Activated CD8-positive, alpha-beta T cell treated with anti-CD3 and anti-CD28 coated beads, Interleukin-2, amount 10 ng/mL, durations not matched to agents 7 days and 5 days (primary cell): Measurements from ENCODE around the gene ADAM30. TPM values are rescaled to one million over a fixed set of nuclear protein-coding genes. Genes with fewer than 3 reads are reported as not detected.

Source experiments
- ATAC-seq: fragments of 150-1000 bp; cut with Tn5 transposase; one replicate; pipeline ENCODE4 v1.10.0; 2021; ENCODE audit warnings: moderate library complexity
- CTCF ChIA-PET: fragments of 350-600 bp; sonication (Branson Sonifier 250); formaldehyde crosslinking; loops from one replicate; lab custom pipeline; 2021; ENCODE audit warnings: antibody characterized with exemption; lab: Charles Lee
- POLR2A ChIA-PET: fragments of 350-600 bp; sonication (Branson Sonifier 250); formaldehyde crosslinking; loops from one replicate; lab custom pipeline; 2021; ENCODE audit warnings: antibody characterized with exemption; lab: Charles Lee
- DNase-seq: peaks from one replicate; pipeline ENCODE4 v3.0.0-alpha.2; 2020
- H3K27ac Mint-ChIP-seq: one replicate; pipeline ENCODE4 v1.8.0; 2021; ENCODE audit warnings: mild to moderate bottlenecking, mixed read lengths
- H3K27me3 Mint-ChIP-seq: one replicate; pipeline ENCODE4 v1.8.0; 2021; ENCODE audit warnings: low read depth, mixed read lengths
- H3K36me3 Mint-ChIP-seq: one replicate; pipeline ENCODE4 v1.8.0; 2021; ENCODE audit warnings: low read depth, mixed read lengths
- H3K4me1 Mint-ChIP-seq: one replicate; pipeline ENCODE4 v1.8.0; 2021; ENCODE audit warnings: low read depth, mixed read lengths
- H3K4me3 Mint-ChIP-seq: one replicate; pipeline ENCODE4 v1.8.0; 2021; ENCODE audit warnings: mild to moderate bottlenecking, mixed read lengths
- H3K9me3 Mint-ChIP-seq: one replicate; pipeline ENCODE4 v1.8.0; 2022; ENCODE audit warnings: mixed read lengths; ENCODE audit not compliant: insufficient read depth
- total RNA-seq, 2 experiments: library from RNA; stranded (reverse); gene quantifications; one replicate each; pipeline ENCODE4 v1.2.3, GENCODE V29; 2021

The ADAM30 gene
- total RNA-seq, 2 experiments from 2014 or later: not detected

DNA sequence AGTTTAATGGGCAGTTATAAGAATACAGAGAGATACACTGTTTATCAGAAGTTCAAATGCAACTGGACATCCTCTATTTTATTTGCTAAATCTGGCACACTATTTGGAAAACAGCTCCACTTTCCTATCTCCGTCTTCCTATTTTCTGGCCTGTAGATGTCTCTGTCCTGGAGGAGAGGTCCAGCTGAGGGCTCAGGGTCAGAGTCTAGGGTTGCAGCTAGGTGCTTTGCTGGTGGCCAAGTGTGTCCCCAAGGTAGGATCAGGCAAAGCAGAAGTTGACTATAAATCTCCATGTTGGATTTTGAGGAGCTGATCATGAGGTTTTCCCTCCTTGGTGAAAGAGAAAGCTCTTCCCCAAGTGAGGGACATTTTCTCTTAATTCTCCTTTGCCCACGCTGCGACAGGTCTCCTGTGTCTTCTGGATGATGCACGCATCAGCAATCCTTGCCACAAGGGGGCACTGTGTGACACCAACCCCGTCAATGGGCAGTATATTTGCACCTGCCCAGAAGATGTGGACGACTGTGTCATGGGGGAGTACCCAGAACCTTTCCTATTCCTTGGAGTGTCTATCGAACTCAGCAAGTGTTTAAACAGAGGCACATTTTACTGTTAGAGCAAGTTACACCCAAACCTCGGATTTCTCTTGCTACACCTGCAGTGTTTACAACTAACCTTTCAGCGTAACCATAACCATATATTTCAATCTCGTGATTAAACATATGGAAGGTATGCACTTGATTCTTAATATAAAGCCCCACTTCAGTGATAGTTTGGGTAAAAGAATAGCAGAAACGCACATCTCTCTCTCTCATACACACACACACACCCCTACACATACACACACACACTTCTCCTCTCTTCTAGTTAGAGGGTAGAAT, 10.2 kb downstream of the ADAM30 start:
- H3K4me3 Mint-ChIP-seq: no peak overlapping the region

DNA sequence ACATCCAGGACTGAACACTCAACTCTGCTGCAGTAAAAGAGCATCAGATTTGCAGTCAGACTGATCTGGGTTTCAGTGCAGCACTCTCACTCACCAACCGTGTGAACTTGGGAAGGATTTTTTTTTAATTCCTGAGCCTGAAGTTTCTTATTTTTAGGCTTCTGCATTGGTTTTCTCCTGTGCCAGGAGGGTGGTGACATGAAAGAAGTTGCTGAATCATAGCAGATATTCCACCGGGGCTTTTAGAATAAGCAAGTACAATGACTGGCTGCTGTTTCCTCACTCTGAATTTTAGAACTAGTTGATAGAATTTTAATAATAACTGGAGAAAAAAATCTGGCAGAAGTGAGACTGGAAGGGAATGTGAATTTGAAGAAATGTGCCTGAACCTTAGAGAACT, 11.6 kb downstream of the ADAM30 start:
- POLR2A ChIA-PET: no interaction called here
- H3K4me3 Mint-ChIP-seq: no peak overlapping the region
- no peak for ATAC-seq
- CTCF ChIA-PET: no interaction called here
- H3K27ac Mint-ChIP-seq: no peak overlapping the region
- DNase-seq: no peak
- peaks cover 14% of the 10 kb centered on the region for H3K36me3 Mint-ChIP-seq
- H3K4me1 Mint-ChIP-seq: peaks cover 2% of the 10 kb centered on the region
- H3K9me3 Mint-ChIP-seq: peaks cover 14% of the 10 kb centered on the region
- H3K27me3 Mint-ChIP-seq: peaks cover 26% of the 10 kb centered on the region

More for the DNA sequence above, 10.2 kb downstream of the ADAM30 start:
- ATAC-seq (peak; percentile 79), DNase-seq (peak; percentile 73)
- Mint-ChIP-seq H3K27ac (no peak overlapping the region), H3K4me1 (peaks cover 4% of the 10 kb centered on the region), H3K36me3 (peaks cover 15% of the 10 kb centered on the region), H3K27me3 (peaks cover 20% of the 10 kb centered on the region), H3K9me3 (peaks cover 14% of the 10 kb centered on the region)
- CTCF ChIA-PET: interaction anchor here (0.6 to 2.5 kb wide), 19 partner anchors 10 to 290 kb away, joined by 3 to 22 read pairs (median 4); partner anchors contain the start of genes ADAM30, REG4 and SEC22B
- POLR2A ChIA-PET: no interaction called here

DNA sequence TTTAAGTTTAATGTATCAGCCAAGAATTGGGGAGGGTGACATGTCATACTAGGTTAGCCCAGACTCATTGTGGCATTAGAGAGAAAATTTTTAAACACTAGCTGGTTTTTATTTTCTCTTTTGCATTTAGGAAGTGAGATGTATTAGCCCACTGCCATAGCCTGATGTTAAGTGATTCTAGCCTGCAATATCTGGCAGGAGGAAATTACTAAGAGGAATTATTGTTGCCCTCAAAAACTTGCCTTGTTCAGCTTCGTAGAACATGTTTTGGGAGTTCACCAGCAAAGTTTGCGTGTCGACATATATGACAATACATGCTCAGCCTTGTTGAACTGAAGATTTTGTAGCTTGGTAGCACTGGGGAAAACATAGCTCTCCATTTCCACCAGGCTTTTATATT, 12.5 kb downstream of the ADAM30 start:
- no peak overlapping the region for H3K27ac Mint-ChIP-seq
- CTCF ChIA-PET: interaction anchor here (0.6 to 1.9 kb wide), 6 partner anchors 10 to 84 kb away, joined by 3 to 8 read pairs (median 4); no protein-coding TSS in a partner anchor
- POLR2A ChIA-PET: no interaction called here

DNA sequence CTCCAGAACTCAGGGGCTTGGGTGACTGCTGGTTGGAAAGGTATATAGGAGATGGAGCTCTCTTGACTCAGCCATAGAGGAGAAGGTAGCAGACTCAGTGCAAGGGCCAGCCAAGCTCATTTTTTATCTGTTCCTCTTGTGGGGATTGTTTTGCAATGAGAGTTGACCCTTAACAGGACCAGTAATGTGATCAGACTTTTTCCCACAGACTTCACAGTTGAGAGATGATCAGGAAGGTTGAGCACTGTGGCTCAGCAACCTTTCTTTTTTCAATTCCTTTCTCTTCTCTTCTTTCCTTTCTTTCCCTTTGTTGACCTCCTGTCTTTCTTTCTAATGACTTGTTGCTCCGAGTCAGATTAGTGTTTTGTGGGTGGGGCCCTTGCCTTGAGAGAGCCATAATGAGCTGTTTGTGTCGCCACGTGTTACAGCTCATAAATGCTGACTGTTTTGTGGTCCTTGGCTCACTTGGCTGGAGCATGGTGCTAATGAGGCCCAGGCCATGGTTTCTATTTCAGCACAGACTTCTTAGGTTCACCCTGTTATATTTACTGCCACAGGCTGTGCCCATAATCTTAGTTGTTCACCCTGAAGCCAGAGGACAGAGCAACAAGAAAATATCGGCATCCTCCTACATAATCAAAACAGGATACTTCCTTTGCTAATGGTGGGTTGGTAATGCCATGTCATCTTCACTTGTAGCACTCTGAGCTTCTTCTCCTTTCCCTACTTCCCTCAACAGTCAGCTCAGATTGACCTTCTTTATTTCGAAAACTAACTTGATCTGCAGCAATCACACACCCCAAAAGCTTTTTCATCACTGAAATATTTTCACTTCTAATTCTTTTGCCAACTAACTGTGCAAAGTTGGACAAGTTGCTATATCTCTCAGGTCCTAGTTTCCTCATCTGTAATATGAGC, 13.9 kb downstream of the ADAM30 start:
- H3K27ac Mint-ChIP-seq: no peak overlapping the region
- H3K36me3 Mint-ChIP-seq: peaks cover under 1% of the 10 kb centered on the region
- no peaks in the 10 kb centered on the region for H3K9me3 Mint-ChIP-seq
- ATAC-seq (no peak), DNase-seq (no peak)
- CTCF ChIA-PET: interaction anchor here (1.3 to 1.9 kb wide), 2 partner anchors 86 to 295 kb away, joined by 3 to 7 read pairs; no protein-coding TSS in a partner anchor
- H3K4me1 Mint-ChIP-seq: peaks cover 2% of the 10 kb centered on the region
- POLR2A ChIA-PET: no interaction called here
- H3K4me3 Mint-ChIP-seq: no peak overlapping the region
- peaks cover 28% of the 10 kb centered on the region for H3K27me3 Mint-ChIP-seq

More for the DNA sequence above, 12.5 kb downstream of the ADAM30 start:
- ATAC-seq (no peak), DNase-seq (no peak)
- Mint-ChIP-seq H3K27me3 (peaks cover 27% of the 10 kb centered on the region), H3K4me3 (no peak overlapping the region), H3K9me3 (peaks cover 7% of the 10 kb centered on the region), H3K4me1 (peaks cover 2% of the 10 kb centered on the region), H3K36me3 (peaks cover 11% of the 10 kb centered on the region)

DNA sequence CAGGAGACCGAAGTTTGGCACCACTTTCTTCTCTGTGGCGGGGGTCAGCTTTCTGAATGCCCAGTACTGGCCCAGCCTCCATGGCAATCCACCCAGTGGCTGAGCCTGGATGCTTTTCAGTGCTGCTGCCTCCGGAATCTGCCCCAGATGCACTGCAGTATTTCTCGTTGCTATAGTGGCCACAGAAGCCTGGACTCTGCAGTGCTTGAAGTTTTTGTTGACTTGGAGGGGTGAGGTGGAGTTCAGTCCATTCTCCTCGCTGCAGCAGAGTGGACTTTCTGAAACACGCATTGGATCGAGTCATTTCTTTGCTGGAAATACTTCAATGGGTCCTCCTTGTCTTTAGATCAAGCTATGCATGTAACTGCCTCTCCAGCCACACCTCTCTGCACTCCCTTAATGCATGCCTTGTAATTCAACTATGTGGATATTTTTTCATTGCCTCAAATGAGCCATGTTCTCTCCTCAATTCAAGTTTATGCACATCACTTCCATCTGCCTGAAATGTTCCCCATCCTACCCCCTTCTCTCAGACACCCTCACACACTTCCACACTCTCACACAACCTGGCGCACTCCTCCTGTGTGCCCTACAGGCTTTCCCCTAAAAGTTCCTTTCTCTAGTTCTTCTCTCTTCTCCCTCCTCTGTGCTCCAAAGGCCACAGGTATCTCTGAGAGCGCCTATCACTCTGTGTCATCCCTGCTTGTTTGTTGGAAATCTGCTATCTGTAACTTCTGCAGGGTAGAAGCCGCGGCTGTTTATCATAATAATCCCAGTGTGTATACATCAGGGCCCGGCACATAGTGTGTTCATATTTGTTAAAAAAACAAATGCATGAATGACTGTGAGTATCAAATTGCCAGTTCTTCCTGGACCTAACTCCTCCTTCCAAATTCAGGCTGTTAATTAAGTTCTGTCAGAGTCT, 16.5 kb downstream of the ADAM30 start:
- Mint-ChIP-seq H3K27ac (no peak overlapping the region), H3K36me3 (no peaks in the 10 kb centered on the region), H3K4me1 (no peaks in the 10 kb centered on the region), H3K27me3 (peaks cover 19% of the 10 kb centered on the region), H3K4me3 (no peak overlapping the region), H3K9me3 (no peaks in the 10 kb centered on the region)
- POLR2A ChIA-PET: no interaction called here
- CTCF ChIA-PET: interaction anchor here (1.3 to 2.4 kb wide), 2 partner anchors 10 to 71 kb away, joined by 4 to 9 read pairs; no protein-coding TSS in a partner anchor
- DNase-seq (no peak), ATAC-seq (no peak)

DNA sequence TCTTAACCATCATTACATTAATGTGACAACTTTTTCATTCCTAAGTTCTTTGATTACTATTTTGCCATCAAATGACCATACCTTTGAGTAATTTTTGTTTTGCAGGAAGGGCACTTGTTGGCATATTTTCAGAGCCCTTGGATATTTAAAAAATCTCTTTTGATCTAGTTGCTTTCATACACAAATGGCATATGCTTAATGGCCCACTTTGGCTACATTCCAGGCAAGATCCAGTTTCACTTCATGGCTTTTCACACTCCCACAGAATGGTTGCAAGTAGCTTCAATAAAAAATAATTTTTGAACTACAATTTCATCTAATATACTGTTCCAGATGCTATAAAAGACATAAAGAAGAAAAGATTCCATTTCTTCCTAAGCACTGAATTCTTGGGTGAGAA, 18.1 kb downstream of the ADAM30 start:
- CTCF ChIA-PET: interaction anchor here (1.3 to 2.4 kb wide), 3 partner anchors 8 to 71 kb away, joined by 3 to 9 read pairs (median 4); no protein-coding TSS in a partner anchor
- POLR2A ChIA-PET: no interaction called here
- H3K4me1 Mint-ChIP-seq: peaks cover 6% of the 10 kb centered on the region

DNA sequence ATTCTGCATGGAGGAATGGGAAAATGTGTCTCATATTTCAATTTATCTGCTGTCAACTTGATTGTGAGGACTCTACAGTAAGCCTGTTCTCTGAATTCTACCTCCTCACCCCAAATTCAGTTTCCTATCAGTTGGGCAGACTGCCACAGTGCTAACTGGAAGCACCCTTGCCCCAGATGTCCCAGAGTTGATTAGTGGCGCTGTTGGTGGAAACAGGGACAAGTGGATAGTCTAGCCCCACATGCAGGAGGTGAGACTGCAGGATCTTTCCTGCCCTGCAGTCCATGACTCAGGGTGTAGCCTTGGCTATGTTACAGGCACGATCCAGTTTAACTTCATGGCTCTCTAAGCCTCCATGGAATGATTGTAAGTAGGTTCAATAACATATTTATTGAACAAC, 22.1 kb downstream of the ADAM30 start:
- DNase-seq: no peak
- CTCF ChIA-PET: interaction anchor here (1.0 to 1.4 kb wide), 3 partner anchors 9 to 131 kb away, joined by 3 to 6 read pairs (median 3); no protein-coding TSS in a partner anchor
- Mint-ChIP-seq H3K4me1 (peaks cover 13% of the 10 kb centered on the region), H3K27me3 (peaks cover 45% of the 10 kb centered on the region), H3K36me3 (no peaks in the 10 kb centered on the region), H3K9me3 (no peaks in the 10 kb centered on the region), H3K27ac (no peak overlapping the region), H3K4me3 (no peak overlapping the region)
- ATAC-seq: no peak
- POLR2A ChIA-PET: interaction anchor here (0.7 kb wide), 1 partner anchor 65 kb away, joined by 3 read pairs; no protein-coding TSS in a partner anchor

More for the DNA sequence above, 18.1 kb downstream of the ADAM30 start:
- ATAC-seq: no peak
- Mint-ChIP-seq H3K36me3 (no peaks in the 10 kb centered on the region), H3K4me3 (no peak overlapping the region), H3K9me3 (no peaks in the 10 kb centered on the region), H3K27me3 (peaks cover 31% of the 10 kb centered on the region), H3K27ac (no peak overlapping the region)
- DNase-seq: no peak

DNA sequence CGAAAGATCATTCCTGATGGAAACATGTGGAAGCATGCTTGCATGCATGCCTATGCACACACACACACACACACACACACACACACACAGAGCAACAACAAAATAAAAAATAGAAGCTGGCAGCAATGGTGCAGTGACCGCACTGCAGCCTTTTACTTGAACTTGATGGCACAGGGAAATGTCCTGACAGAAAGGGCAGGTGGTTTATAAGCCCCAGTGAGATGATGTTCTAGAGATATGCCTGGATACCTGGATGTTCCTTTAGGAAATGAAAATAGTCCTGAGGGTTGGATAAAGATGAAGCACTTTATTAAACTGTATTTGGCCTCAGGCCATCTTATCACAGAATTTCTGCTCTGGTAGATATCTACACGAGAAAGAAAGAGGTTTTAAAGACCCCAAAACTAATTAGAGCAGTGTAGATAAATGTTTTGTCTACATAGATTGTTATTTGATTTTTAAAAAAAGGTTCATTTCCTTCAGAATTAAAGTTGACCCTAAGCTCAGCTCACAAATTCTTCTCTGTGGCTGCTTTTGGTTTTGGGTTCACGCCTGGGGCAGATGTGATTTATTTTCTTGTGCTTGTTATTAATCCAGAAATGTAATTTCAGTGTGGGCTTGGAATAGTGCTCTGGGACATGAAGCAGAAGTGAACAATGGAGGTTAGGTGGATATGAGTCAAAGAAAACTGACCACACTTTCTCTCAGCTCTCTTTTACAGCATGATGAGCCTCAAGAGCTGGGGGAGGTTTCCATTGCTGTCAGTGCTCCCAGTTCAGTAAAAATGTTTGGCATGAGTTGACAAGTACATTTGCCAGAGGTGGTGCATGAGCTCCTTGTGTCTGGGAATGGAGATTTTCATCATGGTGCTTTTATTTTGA, 22.9 kb downstream of the ADAM30 start:
- peaks cover 13% of the 10 kb centered on the region for H3K4me1 Mint-ChIP-seq
- H3K27me3 Mint-ChIP-seq: peaks cover 43% of the 10 kb centered on the region
- no peak overlapping the region for H3K4me3 Mint-ChIP-seq
- no peaks in the 10 kb centered on the region for H3K9me3 Mint-ChIP-seq
- POLR2A ChIA-PET: interaction anchor here (0.7 kb wide), 1 partner anchor 64 kb away, joined by 3 read pairs; no protein-coding TSS in a partner anchor
- H3K36me3 Mint-ChIP-seq: no peaks in the 10 kb centered on the region
- CTCF ChIA-PET: interaction anchor here (1.0 to 1.4 kb wide), 3 partner anchors 10 to 130 kb away, joined by 3 to 6 read pairs (median 3); no protein-coding TSS in a partner anchor
- ATAC-seq (no peak), DNase-seq (no peak)
- no peak overlapping the region for H3K27ac Mint-ChIP-seq

DNA sequence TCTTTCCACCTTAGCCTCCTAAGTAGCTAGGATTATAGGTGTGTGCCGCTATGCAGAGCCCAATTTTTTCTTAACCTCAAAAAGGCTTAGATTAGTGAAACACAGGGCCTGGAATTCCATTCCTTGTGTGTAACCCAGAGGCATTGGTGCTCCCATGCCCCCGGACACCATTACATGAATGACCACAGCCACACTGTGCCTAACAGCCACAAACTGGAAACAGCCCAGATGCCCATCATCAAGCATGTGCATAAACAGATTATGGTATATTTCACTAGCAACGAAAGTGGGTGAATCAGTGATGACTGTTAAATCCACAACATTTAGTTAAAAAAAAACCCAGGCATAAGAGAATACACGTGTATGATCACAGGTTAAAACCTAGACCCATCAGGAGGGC, 24.4 kb downstream of the ADAM30 start:
- Mint-ChIP-seq H3K36me3 (no peaks in the 10 kb centered on the region), H3K27ac (no peak overlapping the region), H3K4me3 (no peak overlapping the region), H3K9me3 (no peaks in the 10 kb centered on the region), H3K27me3 (peaks cover 41% of the 10 kb centered on the region), H3K4me1 (peaks cover 18% of the 10 kb centered on the region)
- CTCF ChIA-PET: interaction anchor here (0.6 to 3.8 kb wide), 6 partner anchors 12 to 128 kb away, joined by 3 to 22 read pairs (median 4); no protein-coding TSS in a partner anchor
- no peak for DNase-seq
- no peak for ATAC-seq
- POLR2A ChIA-PET: no interaction called here
